OCI-LY1 (cell line): ENCODE results near the gene LRP1.

ENCODE experiments used
- EZH2 ChIP-seq: fragments of 200-600 bp; sonication (generic), shearing (Covaris generic); IDR thresholded peaks from 2 replicates; pipeline ENCODE4 v1.8.0; 2017; ENCODE audit warnings: borderline replicate concordance, mixed run types, mild to moderate bottlenecking, antibody characterized with exemption, low read length, moderate library complexity, mixed read lengths
- TF ChIP-seq, protein P1 (sequence below): fragments of 200-600 bp; sonication (generic), shearing (Covaris generic); IDR thresholded peaks from 2 replicates; pipeline ENCODE4 v1.5.1; 2017; ENCODE audit warnings: mild to moderate bottlenecking, antibody characterized with exemption, low read length, moderate library complexity, mixed read lengths

- no peak for TF ChIP-seq EZH2
- TF ChIP-seq, protein P1, sequence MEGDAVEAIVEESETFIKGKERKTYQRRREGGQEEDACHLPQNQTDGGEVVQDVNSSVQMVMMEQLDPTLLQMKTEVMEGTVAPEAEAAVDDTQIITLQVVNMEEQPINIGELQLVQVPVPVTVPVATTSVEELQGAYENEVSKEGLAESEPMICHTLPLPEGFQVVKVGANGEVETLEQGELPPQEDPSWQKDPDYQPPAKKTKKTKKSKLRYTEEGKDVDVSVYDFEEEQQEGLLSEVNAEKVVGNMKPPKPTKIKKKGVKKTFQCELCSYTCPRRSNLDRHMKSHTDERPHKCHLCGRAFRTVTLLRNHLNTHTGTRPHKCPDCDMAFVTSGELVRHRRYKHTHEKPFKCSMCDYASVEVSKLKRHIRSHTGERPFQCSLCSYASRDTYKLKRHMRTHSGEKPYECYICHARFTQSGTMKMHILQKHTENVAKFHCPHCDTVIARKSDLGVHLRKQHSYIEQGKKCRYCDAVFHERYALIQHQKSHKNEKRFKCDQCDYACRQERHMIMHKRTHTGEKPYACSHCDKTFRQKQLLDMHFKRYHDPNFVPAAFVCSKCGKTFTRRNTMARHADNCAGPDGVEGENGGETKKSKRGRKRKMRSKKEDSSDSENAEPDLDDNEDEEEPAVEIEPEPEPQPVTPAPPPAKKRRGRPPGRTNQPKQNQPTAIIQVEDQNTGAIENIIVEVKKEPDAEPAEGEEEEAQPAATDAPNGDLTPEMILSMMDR: no peak
These were observed 7.4 kb downstream of the LRP1 start for GRCh38 chr12:57135527-57136326.
